Measurements from ENCODE around the gene MYEOV. TPM values are rescaled to one million over a fixed set of nuclear protein-coding genes. Genes with fewer than 3 reads are reported as not detected.

The MYEOV gene
- polyA plus RNA-seq, 2 donors = 18.3 to 32.2 TPM

- Histone ChIP-seq H3K27me3 (ENCODE audit: control insufficient read depth in 1 of 2, insufficient read depth in 2 of 2, low read length in 2 of 2) (no peaks in the 10 kb centered on the region), H3K27ac (ENCODE audit: low read depth in 2 of 2, low read length in 1 of 2) (no peak overlapping the region), H3K4me3 (ENCODE audit: low read depth in 1 of 2, low read length in 2 of 2) (no peak overlapping the region), H3K9me3 (ENCODE audit: control insufficient read depth in 2 of 2, insufficient read depth in 1 of 2, low read depth in 1 of 2, low read length in 1 of 2) (no peaks in the 10 kb centered on the region), H3K36me3 (ENCODE audit: control insufficient read depth in 2 of 2, insufficient read depth in 2 of 2, low read length in 1 of 2) (no peaks in the 10 kb centered on the region), H3K4me1 (ENCODE audit: control insufficient read depth in 2 of 2, insufficient read depth in 2 of 2, low read length in 1 of 2) (peaks cover 0 to 24% of the 10 kb centered on the region in 2 donors)
- 29 to 30% methylated on average over 8 of the region's 8 CpGs for WGBS, 2 donors
Observed at GRCh38 chr11:69292221-69292648, 1.7 kb upstream of the MYEOV start.

DNA sequence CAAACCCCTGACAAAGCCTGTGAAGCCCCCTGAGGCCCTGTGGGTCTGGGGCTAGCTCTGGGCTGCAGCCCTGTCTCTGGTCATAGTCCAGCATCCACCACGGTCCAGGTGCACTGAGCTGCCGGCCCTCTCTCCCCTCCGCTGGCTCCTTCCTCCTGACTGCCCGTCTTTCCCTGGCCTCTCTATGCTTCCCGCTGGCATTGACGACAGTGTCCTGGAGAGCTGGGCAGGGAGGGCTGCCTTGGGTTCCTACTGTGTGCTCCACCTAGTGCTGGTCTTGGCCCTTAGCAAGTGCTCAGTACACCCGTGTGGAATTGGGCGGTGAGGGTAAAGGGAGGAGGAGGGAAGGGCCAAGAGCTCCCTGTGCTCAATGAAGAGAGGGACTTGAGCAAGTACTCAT, 868 bp upstream of the MYEOV start:
- H3K4me3 ChIP-seq (ENCODE audit: low read depth in 1 of 2, low read length in 2 of 2) = no peak overlapping the region
- 79 to 84% methylated on average over 7 to 8 of the region's 8 CpGs for WGBS, 2 donors
- H3K27ac ChIP-seq (ENCODE audit: low read depth in 2 of 2, low read length in 1 of 2) = peak overlapping the region; percentile 49 to 75
- H3K27me3 ChIP-seq (ENCODE audit: control insufficient read depth in 1 of 2, insufficient read depth in 2 of 2, low read length in 2 of 2) = no peaks in the 10 kb centered on the region
- H3K4me1 ChIP-seq (ENCODE audit: control insufficient read depth in 2 of 2, insufficient read depth in 2 of 2, low read length in 1 of 2) = peaks cover 2 to 30% of the 10 kb centered on the region in 2 donors
- no peaks in the 10 kb centered on the region for H3K9me3 ChIP-seq (ENCODE audit: control insufficient read depth in 2 of 2, insufficient read depth in 1 of 2, low read depth in 1 of 2, low read length in 1 of 2)
- no peaks in the 10 kb centered on the region for H3K36me3 ChIP-seq (ENCODE audit: control insufficient read depth in 2 of 2, insufficient read depth in 2 of 2, low read length in 1 of 2)

DNA sequence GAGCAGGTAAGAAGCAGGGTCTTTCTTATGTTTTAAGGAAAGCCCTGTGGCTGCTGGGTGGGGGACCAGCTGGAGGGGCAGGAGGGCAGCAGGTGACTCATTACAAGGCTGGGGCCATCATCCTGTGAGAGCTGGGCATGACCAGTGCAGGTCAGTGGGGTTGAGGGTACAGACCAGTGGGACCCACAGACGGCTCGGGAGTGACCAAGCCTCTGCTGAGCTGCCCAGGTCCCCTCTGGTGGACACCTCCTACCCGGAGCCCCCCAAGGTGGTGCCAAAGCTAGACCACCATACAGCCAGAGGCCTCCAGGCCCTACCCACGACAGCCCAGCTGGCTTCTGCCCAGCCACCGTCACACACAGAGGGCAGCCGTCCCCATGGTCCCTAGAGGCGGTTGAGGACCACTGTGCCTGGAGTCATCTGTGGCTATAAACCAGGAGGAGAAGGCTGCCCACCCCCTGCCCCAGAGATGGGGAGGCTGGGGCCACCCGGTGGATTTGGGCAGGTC, 670 bp downstream of the MYEOV start:
- 85 to 89% methylated on average over 8 of the region's 8 CpGs for WGBS, 2 donors
- Histone ChIP-seq H3K36me3 (ENCODE audit: control insufficient read depth in 2 of 2, insufficient read depth in 2 of 2, low read length in 1 of 2) (peaks cover 0 to 3% of the 10 kb centered on the region in 2 donors), H3K27me3 (ENCODE audit: control insufficient read depth in 1 of 2, insufficient read depth in 2 of 2, low read length in 2 of 2) (no peaks in the 10 kb centered on the region), H3K4me1 (ENCODE audit: control insufficient read depth in 2 of 2, insufficient read depth in 2 of 2, low read length in 1 of 2) (peaks cover 8 to 38% of the 10 kb centered on the region in 2 donors), H3K4me3 (ENCODE audit: low read depth in 1 of 2, low read length in 2 of 2) (peak overlapping the region; percentile 32 to 36), H3K9me3 (ENCODE audit: control insufficient read depth in 2 of 2, insufficient read depth in 1 of 2, low read depth in 1 of 2, low read length in 1 of 2) (no peaks in the 10 kb centered on the region), H3K27ac (ENCODE audit: low read depth in 2 of 2, low read length in 1 of 2) (peak overlapping the region; percentile 26 to 83)

GRCh38 chr11:69295079-69295994, 1.4 kb downstream of the MYEOV start:
- Histone ChIP-seq H3K27ac (ENCODE audit: low read depth in 2 of 2, low read length in 1 of 2) (peak overlapping the region; percentile 9 to 91), H3K4me1 (ENCODE audit: control insufficient read depth in 2 of 2, insufficient read depth in 2 of 2, low read length in 1 of 2) (peaks cover 8 to 44% of the 10 kb centered on the region in 2 donors), H3K4me3 (ENCODE audit: low read depth in 1 of 2, low read length in 2 of 2) (peak overlapping the region; percentile 32 to 36)

DNA sequence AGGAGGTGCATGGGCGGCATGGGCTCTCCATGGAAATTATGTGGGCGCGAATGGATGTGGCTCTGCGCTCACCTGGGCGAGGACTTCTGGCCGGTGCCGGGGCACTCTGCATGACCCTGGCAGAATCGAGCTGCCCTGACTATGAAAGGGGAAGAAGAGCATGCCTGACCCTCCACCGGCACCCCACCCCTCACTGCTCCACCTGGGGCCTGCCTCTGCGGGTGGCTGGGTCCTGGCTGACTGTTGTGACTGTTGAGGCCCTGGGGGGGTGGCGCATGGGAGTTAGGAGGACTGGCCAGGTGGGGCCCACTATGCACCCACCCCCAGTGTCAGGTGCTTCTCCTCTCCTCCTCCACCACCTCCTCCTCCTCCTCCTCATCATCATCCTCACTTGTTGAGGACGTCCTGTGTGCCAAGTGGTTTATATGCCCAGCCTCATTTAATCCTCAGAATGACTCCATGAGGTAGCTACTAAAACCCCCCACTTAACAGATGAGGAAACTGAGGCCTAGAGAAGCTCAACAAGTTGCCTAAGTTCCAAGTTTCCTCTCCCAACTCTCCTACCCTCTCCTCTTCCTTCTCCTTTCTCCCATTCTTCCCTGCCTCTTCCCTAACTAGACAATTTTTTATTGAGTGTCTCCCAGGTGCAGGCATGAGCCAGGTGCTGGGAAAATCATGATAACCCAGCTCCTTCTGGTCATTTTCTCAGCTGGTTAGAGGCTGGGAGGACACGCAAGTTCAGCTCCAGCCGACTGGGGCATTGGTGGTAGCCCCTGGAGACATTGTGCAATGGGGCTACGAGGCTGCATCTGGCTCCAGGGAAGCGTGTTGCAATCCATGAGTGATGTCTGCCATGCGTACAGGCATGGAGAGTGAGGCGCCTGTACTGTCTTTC, 2.3 kb downstream of the MYEOV start:
- Histone ChIP-seq H3K27me3 (ENCODE audit: control insufficient read depth in 1 of 2, insufficient read depth in 2 of 2, low read length in 2 of 2) (no peaks in the 10 kb centered on the region), H3K4me1 (ENCODE audit: control insufficient read depth in 2 of 2, insufficient read depth in 2 of 2, low read length in 1 of 2) (peaks cover 8 to 47% of the 10 kb centered on the region in 2 donors), H3K9me3 (ENCODE audit: control insufficient read depth in 2 of 2, insufficient read depth in 1 of 2, low read depth in 1 of 2, low read length in 1 of 2) (no peaks in the 10 kb centered on the region), H3K4me3 (ENCODE audit: low read depth in 1 of 2, low read length in 2 of 2) (peak overlapping the region; percentile 32 to 36), H3K27ac (ENCODE audit: low read depth in 2 of 2, low read length in 1 of 2) (peak overlapping the region; percentile 91 to 95), H3K36me3 (ENCODE audit: control insufficient read depth in 2 of 2, insufficient read depth in 2 of 2, low read length in 1 of 2) (peaks cover 0 to 3% of the 10 kb centered on the region in 2 donors)
- WGBS, 2 donors = 78 to 84% methylated on average over 18 of the region's 18 CpGs

More at GRCh38 chr11:69295079-69295994, 1.4 kb downstream of the MYEOV start:
- WGBS, 2 donors = 91 to 94% methylated on average over 31 of the region's 31 CpGs
- Histone ChIP-seq H3K9me3 (ENCODE audit: control insufficient read depth in 2 of 2, insufficient read depth in 1 of 2, low read depth in 1 of 2, low read length in 1 of 2) (no peaks in the 10 kb centered on the region), H3K27me3 (ENCODE audit: control insufficient read depth in 1 of 2, insufficient read depth in 2 of 2, low read length in 2 of 2) (no peaks in the 10 kb centered on the region), H3K36me3 (ENCODE audit: control insufficient read depth in 2 of 2, insufficient read depth in 2 of 2, low read length in 1 of 2) (peaks cover 0 to 3% of the 10 kb centered on the region in 2 donors)

- no peaks in the 10 kb centered on the region for H3K9me3 ChIP-seq (ENCODE audit: control insufficient read depth in 2 of 2, insufficient read depth in 1 of 2, low read depth in 1 of 2, low read length in 1 of 2)
- no peaks in the 10 kb centered on the region for H3K27me3 ChIP-seq (ENCODE audit: control insufficient read depth in 1 of 2, insufficient read depth in 2 of 2, low read length in 2 of 2)
- peaks cover 0 to 3% of the 10 kb centered on the region in 2 donors for H3K36me3 ChIP-seq (ENCODE audit: control insufficient read depth in 2 of 2, insufficient read depth in 2 of 2, low read length in 1 of 2)
- WGBS, 2 donors = 9 to 12% methylated on average over 18 of the region's 18 CpGs
- peak overlapping the region; percentile 91 to 95 for H3K27ac ChIP-seq (ENCODE audit: low read depth in 2 of 2, low read length in 1 of 2)
- H3K4me1 ChIP-seq (ENCODE audit: control insufficient read depth in 2 of 2, insufficient read depth in 2 of 2, low read length in 1 of 2) = peaks cover 11 to 54% of the 10 kb centered on the region in 2 donors
- H3K4me3 ChIP-seq (ENCODE audit: low read depth in 1 of 2, low read length in 2 of 2) = peak overlapping the region; percentile 7 to 32
Observed at GRCh38 chr11:69296890-69297786, 3.2 kb downstream of the MYEOV start.

DNA sequence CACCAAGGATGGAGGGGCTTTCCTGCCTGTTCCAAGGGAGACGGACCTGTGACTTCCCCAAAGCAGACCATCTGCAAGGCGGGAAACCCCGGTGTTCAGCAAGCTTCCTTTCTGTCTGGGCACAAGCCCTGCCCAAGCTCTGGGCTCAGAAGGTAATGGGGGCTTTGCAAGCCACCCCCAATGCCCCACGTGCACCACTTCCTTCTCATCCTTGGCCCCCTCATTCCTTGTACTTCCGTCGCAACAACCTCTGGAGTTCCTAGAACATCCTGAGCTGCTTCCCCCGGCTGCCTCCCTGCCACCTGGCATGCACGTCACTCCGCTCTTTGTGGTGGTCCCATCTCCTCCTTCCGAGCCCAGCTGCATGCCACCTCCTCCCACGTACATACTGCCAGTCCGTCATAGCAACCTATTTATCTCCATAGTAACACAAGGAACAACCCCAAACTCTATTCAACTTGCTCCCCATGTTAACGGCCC, 3.9 kb downstream of the MYEOV start:
- Histone ChIP-seq H3K4me3 (ENCODE audit: low read depth in 1 of 2, low read length in 2 of 2) (peak overlapping the region; percentile 7 to 32), H3K27ac (ENCODE audit: low read depth in 2 of 2, low read length in 1 of 2) (peak overlapping the region; percentile 91 to 95), H3K36me3 (ENCODE audit: control insufficient read depth in 2 of 2, insufficient read depth in 2 of 2, low read length in 1 of 2) (peaks cover 0 to 3% of the 10 kb centered on the region in 2 donors), H3K4me1 (ENCODE audit: control insufficient read depth in 2 of 2, insufficient read depth in 2 of 2, low read length in 1 of 2) (peaks cover 11 to 58% of the 10 kb centered on the region in 2 donors), H3K9me3 (ENCODE audit: control insufficient read depth in 2 of 2, insufficient read depth in 1 of 2, low read depth in 1 of 2, low read length in 1 of 2) (no peaks in the 10 kb centered on the region), H3K27me3 (ENCODE audit: control insufficient read depth in 1 of 2, insufficient read depth in 2 of 2, low read length in 2 of 2) (no peaks in the 10 kb centered on the region)
- WGBS, 2 donors = 50 to 52% methylated on average over 13 of the region's 13 CpGs

DNA sequence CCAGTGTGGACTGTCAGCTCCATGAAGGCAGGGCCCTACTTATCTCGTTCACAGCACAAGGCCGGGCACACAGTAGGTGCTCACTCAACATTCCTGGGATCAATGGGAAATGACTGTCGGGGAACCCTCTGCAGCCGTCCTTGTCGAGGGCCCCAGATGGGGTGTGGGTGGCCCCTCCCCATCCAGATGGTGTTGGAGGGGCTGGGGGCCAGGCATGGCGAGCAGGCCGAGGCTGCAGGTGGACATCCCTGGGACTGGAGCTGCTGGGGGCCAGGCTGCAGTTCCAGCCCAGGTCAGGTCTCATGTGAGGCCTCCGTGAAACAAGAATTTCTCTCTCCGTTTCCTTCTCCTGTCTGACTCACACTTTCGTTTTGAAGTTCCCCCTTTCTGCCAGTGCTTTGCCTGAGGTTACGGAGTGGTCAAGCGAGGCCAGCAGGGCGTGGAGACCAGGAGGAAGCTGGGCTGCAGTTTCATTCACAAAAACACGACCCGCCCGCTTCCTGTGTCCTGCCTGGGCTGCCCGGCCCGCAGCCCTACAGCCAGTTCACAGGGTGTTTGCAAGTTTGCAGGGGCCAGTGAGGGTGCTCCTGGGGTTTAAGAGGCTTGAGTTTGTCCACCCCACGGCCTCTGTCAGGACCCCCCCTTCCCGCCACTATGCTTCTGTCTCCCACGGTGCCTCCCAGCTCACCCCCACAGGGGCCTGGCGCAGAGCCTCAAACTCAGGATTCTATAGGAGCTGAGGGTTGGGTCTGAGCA, 4.5 kb downstream of the MYEOV start:
- peaks cover 0 to 3% of the 10 kb centered on the region in 2 donors for H3K36me3 ChIP-seq (ENCODE audit: control insufficient read depth in 2 of 2, insufficient read depth in 2 of 2, low read length in 1 of 2)
- H3K4me3 ChIP-seq (ENCODE audit: low read depth in 1 of 2, low read length in 2 of 2) = peak overlapping the region in 1 of 2 donors; percentile 7
- no peaks in the 10 kb centered on the region for H3K27me3 ChIP-seq (ENCODE audit: control insufficient read depth in 1 of 2, insufficient read depth in 2 of 2, low read length in 2 of 2)
- H3K9me3 ChIP-seq (ENCODE audit: control insufficient read depth in 2 of 2, insufficient read depth in 1 of 2, low read depth in 1 of 2, low read length in 1 of 2) = no peaks in the 10 kb centered on the region
- WGBS, 2 donors = 26 to 28% methylated on average over 22 of the region's 22 CpGs
- peak overlapping the region; percentile 91 to 95 for H3K27ac ChIP-seq (ENCODE audit: low read depth in 2 of 2, low read length in 1 of 2)
- H3K4me1 ChIP-seq (ENCODE audit: control insufficient read depth in 2 of 2, insufficient read depth in 2 of 2, low read length in 1 of 2) = peaks cover 11 to 52% of the 10 kb centered on the region in 2 donors

Data from esophagus (tissue), 2 donors.